Midbrain (tissue), 1 donor: Measurements from ENCODE around the gene PML.

ENCODE experiments used
- DNase-seq: peaks from one replicate; lab custom pipeline; 2025; lab: John Stamatoyannopoulos, UW

The PML gene

DNA sequence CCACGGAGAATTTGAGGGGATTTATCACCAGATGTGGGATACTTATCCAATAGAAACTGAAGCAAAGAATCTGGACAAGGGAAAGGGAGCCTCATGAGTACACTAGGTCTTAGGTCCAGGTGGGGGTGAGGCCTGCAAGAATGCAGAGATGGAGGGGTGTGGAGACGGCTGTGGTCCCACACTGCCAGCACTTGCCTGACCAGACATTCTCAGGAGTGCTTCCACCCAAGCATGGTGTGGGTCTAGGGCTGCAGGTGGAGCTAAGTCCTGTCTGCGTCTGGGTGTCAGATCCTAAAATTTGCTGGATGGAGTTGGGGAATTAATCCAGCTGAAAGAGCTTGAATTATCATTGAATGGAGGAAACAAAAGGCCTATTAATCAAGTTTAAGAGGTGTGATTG, 14.4 kb downstream of the PML start:
- DNase-seq: no peak

DNA sequence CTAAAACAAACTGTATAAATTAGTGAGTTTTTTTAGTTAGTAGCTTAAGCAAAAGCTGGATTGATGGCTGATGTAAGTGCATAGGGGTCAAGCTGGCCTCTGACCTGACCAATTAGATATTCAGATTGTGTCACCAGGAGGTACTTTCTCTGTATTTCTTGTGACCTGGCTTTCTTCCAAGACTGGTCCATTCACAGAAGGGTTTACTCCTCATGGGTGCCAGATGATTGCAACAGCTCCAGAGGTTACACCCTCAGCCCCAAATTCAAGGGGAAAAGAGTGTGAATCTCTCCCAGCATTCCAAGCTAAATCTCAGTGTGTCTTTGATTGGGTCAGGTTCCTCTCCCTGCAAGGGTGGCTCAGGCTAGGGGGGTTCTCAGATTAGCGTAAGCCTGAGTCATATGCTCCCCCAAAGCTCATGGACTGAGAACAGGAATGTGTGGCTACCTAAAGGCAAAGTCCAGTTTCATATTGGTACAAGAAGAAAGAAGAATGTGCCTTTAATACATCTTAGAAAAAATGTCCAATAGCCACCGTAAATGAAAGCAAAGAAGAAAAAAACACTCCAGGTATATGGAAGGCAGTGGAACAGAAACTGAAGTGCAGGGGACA, 16.5 kb downstream of the PML start:
- DNase-seq: no peak

DNA sequence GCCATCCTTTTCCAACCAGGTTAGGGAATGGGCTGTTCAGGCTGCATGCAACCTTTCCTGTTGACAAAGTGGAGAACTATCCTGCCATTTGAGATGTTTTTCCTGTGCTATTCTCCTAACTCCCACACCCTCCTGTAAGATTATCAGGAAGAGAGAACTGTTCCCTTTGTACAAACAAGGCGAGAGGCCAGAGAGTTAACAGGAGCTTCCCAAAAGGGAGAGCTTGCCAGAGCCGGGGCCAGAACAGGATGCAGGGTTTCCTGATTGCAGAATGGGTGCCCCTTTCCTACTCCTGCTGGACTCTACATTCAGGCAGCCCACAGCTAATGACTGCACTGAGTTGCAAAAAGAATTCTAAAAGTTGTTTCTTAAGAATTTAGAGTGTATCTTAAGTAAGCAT, 17.1 kb downstream of the PML start:
- no peak for DNase-seq

- DNase-seq: no peak
Observed at GRCh38 chr15:74013374-74013894, 18.9 kb downstream of the PML start.

GRCh38 chr15:74019734-74020133, 25.2 kb downstream of the PML start:
- no peak for DNase-seq

DNA sequence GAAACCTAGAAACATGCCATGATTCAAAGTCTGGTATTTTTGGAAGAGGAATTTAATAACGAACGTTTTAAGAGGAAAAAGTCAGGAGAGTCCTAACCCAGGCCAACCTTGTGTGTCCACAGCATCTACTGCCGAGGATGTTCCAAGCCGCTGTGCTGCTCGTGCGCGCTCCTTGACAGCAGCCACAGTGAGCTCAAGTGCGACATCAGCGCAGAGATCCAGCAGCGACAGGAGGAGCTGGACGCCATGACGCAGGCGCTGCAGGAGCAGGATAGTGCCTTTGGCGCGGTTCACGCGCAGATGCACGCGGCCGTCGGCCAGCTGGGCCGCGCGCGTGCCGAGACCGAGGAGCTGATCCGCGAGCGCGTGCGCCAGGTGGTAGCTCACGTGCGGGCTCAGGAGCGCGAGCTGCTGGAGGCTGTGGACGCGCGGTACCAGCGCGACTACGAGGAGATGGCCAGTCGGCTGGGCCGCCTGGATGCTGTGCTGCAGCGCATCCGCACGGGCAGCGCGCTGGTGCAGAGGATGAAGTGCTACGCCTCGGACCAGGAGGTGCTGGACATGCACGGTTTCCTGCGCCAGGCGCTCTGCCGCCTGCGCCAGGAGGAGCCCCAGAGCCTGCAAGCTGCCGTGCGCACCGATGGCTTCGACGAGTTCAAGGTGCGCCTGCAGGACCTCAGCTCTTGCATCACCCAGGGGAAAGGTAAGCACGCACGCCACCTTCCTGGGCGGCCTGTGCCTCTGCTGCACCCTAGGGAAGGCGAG, 28.4 kb downstream of the PML start:
- DNase-seq: no peak

DNA sequence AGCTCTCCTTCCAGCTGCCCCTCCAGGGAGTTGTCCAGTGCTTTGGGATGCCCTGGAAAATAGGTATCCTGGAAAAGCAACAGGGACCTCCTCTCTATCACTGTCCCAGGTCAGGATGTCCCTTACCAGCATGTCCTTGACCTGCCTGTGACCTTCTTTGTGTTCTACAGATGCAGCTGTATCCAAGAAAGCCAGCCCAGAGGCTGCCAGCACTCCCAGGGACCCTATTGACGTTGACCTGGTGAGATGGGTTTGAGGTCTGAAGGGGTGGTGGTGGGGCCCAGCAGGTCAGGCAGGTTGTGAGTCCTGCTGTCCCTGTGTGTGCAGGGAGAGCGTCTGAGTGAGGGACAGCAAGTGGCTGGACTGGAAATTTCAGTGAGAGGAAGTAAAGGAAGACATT, 30.2 kb downstream of the PML start:
- DNase-seq: no peak

DNA sequence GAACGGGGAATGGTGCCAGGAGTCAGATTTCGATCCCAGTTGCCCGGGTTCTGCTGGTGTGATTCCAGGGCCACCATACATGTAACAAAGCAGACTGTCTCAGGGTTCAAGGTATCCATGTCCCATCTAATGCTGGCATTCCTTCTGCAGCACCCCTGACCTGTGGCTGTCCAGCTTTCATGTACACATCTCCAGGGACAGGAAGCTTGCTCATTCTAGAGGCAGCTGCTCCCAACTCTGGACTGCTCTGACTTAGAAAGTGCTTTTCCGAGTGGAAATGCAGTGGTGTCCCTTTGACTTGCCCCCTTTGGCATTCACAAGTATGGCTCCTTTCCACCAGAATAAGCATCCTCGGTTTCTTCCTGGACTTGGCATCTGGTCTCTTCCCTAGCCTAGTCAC, 30.9 kb downstream of the PML start:
- DNase-seq: no peak

DNA sequence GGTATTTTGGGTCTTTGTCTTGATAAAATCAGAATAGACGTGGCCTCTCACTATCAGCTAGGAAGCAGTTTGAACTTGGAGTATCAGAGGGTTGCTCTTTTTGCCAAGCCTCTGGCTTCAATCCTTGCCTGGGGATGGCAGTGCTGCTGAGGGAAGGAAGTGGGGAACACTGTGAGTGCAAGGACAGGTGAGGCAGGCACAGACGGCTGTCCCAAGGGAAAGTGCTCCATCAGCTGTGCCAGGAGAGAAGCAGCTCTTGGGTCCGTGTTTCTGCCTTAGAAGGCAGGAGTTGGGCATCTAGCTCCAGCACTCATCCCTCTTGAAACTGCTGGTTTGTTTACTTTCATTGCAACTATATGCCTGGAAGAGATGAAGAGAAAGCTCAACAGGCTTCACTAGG, 33.2 kb downstream of the PML start:
- no peak for DNase-seq

DNA sequence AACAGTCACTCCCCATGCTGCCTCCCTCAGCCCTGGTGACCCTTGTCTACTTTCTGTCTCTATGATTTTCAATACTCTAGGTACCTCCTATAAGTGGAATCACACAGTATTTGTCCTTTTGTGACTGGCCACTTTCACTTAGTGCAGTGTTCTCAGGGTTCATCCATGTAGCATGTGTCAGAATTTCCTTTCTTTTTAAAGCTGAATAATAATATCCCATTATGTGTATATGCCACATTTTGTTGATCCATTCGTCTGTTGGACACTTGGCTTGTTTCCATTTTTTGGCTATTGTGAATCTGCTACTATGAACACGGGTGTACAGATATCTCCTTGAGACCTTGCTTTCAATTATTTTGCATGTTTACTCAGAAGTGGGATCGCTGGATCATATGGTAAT, 34.1 kb downstream of the PML start:
- no peak for DNase-seq

- no peak for DNase-seq
Observed at GRCh38 chr15:74032046-74032445, 37.5 kb downstream of the PML start.

DNA sequence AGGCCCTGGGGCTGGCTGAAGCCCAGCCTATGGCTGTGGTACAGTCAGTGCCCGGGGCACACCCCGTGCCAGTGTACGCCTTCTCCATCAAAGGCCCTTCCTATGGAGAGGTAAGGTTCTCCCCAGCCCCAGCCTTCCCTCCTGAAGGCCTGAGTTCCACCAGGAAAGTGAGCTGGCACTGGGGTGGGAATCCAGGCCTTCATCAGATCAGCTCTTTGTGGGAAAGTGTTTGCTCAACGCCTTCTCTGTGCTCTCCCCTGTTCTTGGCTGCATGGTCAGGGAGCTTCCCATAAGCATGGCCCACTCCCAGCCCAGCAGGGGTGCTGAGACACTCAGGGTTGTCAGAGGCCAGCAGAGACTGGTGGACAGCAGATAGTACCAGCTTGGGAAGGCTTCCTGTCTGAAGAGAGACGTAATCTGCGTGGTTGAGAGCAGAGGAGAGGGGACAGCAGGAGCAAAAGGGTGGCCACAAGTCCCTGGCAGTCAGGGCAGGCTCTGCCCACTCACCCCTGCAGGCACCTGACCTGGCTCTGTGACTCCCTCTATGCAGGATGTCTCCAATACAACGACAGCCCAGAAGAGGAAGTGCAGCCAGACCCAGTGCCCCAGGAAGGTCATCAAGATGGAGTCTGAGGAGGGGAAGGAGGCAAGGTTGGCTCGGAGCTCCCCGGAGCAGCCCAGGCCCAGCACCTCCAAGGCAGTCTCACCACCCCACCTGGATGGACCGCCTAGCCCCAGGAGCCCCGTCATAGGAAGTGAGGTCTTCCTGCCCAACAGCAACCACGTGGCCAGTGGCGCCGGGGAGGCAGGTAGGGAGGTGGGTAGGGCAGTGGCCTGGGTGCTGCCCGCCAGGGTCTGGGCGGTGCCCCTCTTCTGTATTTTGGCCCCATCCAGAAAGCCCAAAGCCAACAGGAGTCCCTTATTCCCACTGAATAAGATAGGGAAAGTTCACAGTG, 38.4 kb downstream of the PML start:
- no peak for DNase-seq

- DNase-seq: no peak
Observed at GRCh38 chr15:74034206-74034755, 39.8 kb downstream of the PML start.

DNA sequence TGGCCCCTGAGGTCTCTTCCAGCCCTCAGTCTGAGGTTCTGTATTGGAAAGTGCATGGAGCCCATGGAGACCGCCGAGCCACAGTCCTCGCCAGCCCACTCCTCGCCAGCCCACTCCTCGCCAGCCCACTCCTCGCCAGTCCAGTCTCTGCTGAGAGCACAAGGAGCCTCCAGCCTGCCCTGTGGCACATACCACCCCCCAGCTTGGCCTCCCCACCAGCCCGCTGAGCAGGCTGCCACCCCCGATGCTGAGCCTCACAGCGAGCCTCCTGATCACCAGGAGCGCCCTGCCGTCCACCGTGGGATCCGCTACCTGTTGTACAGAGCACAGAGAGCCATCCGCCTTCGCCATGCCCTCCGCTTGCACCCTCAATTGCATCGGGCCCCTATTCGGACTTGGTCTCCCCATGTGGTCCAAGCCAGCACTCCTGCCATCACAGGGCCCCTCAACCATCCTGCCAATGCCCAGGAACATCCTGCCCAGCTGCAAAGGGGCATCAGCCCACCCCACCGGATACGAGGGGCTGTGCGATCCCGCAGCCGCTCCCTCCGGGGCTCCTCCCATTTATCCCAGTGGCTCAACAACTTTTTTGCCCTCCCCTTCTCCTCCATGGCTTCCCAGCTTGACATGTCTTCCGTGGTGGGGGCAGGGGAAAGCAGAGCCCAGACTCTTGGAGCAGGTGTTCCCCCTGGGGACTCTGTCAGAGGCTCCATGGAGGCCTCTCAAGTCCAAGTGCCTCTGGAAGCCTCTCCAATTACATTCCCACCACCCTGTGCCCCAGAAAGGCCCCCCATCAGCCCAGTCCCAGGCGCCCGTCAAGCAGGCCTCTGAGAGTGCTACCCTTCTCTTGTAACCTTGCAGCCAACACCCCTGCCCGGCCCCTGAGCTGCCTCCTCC, 40.9 kb downstream of the PML start:
- no peak for DNase-seq

DNA sequence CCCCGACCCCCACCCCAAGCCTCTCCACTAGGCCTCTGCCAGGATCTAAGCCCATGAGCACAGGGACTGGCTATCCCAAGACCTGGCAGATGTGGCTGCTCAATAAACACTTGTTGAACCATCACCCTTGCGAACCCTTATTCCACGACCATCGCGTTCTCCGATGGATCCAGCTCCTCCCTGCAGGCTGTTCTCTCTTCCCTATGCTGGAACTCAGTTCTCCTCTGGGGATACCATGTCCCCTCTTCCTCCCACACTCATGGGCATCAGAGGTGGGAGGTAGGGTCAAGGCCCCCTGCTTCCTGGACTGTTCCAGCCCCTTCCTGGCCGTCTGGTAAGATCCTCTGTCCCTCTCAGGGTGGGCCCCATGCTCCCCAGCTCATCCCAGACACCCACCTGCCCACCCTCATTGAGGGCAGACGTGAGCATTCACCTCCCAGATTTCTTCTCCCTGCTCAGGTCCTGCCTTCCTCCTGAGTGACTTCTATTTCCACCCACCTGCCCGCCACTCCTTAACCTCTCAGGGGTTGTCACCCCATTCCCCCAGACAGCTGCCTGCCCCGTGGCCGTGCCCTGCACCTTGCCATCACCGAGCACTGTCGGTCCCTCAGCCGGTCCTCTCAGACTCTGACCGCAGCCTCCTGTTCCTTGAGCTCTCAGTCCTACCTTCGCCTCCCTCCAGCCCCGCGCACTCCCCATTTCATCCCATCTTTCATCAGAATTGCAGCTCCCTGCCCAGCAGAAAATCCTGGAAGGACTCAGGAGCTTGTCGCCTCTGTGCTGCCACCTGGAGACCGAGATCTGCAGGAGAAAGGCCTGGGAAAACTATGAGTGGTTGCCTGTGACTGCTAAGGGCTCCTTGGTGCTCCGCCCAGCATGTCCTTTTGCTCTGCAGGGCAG, 42.0 kb downstream of the PML start:
- peak; percentile 47 for DNase-seq

DNA sequence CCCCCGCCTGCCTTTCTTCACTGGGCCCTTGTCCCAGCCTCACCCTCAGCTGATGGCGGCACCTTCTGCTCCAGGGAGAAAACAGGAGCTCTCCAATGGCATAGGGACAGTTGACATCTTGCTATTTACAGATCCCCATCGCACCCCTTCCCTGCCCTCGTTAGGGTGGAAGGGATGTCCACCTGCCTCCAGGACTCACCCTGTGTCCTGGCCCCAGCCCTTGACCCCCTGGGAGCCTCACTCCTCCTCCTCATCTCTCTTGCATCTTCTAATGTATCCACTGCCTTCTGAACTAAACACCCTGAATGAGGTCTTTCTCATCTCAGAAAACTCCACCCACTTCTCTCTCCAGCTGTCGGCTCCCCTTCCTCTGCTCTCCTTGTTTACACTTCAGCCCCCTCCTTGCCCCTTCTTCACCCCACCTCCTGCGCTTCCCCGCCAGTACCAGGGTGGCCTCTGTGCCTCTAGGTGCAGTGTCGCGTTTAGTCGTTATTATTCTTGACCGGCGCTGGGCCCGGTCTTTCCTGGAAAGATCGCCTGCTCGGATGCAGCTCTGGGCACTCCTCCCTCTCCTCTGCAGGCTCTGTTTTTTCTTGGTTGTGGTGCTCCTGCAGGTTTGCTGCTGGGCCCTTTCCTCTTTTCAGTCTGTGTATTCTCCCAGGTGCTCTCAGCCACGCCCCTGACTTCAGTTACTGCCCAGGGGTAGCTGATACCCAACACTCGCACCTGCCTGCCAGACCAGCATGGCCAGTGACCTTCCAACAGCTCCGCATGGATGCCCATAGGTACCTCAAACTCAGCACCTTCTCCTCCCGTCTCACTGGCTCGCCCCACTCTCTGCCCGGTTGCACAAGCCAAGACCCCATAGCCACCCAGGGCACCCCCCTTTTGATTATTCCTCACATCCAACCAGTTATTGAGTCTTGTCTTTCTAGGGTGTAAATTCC, 42.9 kb downstream of the PML start:
- no peak for DNase-seq

DNA sequence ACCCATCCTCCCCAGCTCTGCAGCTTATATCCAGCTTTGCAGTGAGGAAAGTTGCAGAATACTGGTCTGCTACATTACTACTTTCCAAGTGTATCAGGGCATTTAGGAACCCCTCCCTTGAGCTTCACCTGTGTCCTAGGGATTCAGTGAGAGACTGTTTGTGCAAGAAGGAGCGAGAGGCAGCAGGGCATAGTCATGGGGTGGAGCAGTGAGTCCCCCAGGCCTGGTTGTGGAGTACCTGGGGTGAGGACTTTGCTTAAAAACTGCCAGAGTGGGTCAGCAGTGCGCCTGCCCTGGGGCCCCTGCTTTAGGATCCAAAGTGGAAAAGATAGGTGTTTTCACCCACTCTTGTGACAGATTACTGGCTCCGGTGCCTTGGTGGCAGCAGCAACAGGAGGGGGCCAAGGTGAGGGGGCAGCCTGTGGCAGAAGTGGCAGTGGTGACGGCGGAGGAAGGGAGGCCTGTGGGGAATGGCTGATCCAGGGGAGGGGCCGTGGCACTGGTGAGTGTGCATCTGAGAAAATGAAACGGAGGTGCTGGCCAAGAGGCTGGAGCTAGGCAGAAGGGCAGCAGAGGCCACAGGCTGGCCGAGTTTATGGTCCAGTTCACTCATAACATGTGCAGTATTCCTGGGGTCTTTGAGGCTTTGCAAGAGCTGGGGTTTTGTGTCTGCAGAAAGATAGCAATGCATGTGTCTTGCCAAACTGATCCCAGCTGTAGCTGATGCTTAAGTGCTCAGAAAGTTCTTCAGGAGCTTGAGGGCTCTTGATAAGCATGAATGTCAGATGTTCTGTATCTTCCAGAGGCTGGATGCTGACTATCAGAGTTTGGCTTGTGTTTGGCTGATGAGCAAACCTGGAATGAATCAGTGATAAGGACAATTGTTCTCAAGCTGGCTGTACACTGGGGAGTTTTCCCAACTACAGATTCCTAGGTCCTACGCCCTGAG, 44.5 kb downstream of the PML start:
- DNase-seq: no peak

DNA sequence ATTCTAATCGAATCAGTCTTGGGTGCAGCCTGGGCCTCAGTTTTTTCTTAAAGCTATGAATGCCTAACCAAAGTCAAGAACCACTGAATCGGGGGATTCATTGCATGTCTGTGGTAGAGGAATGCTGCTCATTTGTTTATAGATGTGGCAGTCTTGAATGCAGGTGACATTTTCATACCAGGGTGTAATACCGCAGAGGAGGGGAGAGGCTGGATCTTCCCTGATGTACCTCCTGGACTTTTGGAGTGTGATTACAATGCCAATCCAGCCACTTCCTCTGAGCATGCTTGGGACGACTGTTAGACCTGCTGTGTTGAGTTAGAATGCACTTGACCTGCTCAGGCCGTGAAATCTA, 45.1 kb downstream of the PML start:
- no peak for DNase-seq
